ENCODE data around the gene LCE2A. TPM values are rescaled to one million over a fixed set of nuclear protein-coding genes. Genes with fewer than 3 reads are reported as not detected.
"Not testable (repeated sequence)": the region's sequence is repeated elsewhere in the genome, so short reads cannot be mapped to it uniquely, and the experiment has no call there.

Gene LCE2A
- total RNA-seq, result not detected

GRCh38 chr1:152697701-152698600, at the start of gene LCE2A:
TSS of gene LCE2A (plus strand) at chr1:152698345. CDS start at chr1:152698902, 557 bp downstream.
- no peaks in the 10 kb centered on the region for H3K9me3 Mint-ChIP-seq (ENCODE audit: low read depth)
- intact Hi-C loops (cut with DNase I, micrococcal nuclease), result no loop called here
- H3K27me3 Mint-ChIP-seq, result peaks cover 10% of the 10 kb centered on the region
- ChIA-PET CTCF (interaction anchor here (0.7 kb wide), 2 partner anchors 57 to 1005 kb away, joined by 3 read pairs; no protein-coding TSS in a partner anchor), POLR2A (no interaction called here)
- H3K4me3 Mint-ChIP-seq, result no peak within 1 kb of the TSS
- H3K36me3 Mint-ChIP-seq (ENCODE audit: low read depth), result no peaks in the 10 kb centered on the region
- ATAC-seq (no peak), DNase-seq (no peak)
- H3K27ac Mint-ChIP-seq, result no peak within 1 kb of the TSS
- H3K4me1 Mint-ChIP-seq, result no peaks in the 10 kb centered on the region

GRCh38 chr1:152654110-152654509, 44.0 kb upstream of the LCE2A start:
- Mint-ChIP-seq H3K9me3 (ENCODE audit: low read depth) (no peaks in the 10 kb centered on the region), H3K27ac (no peak overlapping the region), H3K4me3 (no peak overlapping the region), H3K36me3 (ENCODE audit: low read depth) (no peaks in the 10 kb centered on the region), H3K27me3 (peaks cover 19% of the 10 kb centered on the region), H3K4me1 (peaks cover 1% of the 10 kb centered on the region)
- ATAC-seq (peak; percentile 55), DNase-seq (peak; percentile 78)
- intact Hi-C loops (cut with DNase I, micrococcal nuclease), result loop anchor here (1.0 to 10.0 kb wide), 5 partner anchors 216 to 571 kb away; partner anchors contain the start of gene SMCP (in 1 of the 2)
- ChIA-PET POLR2A (interaction anchor here (0.7 kb wide), 1 partner anchor 309 kb away, joined by 3 read pairs; no protein-coding TSS in a partner anchor), CTCF (interaction anchor here (0.5 to 2.7 kb wide), 14 partner anchors 10 to 567 kb away, joined by 3 to 21 read pairs (median 4); partner anchors contain the start of gene LCE2D)

GRCh38 chr1:152656459-152656858, 41.7 kb upstream of the LCE2A start:
- no peaks in the 10 kb centered on the region for H3K9me3 Mint-ChIP-seq (ENCODE audit: low read depth)
- intact Hi-C loops (cut with DNase I, micrococcal nuclease), result loop anchor here in 1 of 2 experiments (10.0 kb wide), 2 partner anchors 218 to 568 kb away; partner anchors contain the start of gene SMCP
- ATAC-seq, result no peak
- H3K36me3 Mint-ChIP-seq (ENCODE audit: low read depth), result no peaks in the 10 kb centered on the region
- no peak for DNase-seq
- no peak overlapping the region for H3K27ac Mint-ChIP-seq
- H3K27me3 Mint-ChIP-seq, result peaks cover 11% of the 10 kb centered on the region
- CTCF ChIA-PET, result interaction anchor here (1.2 kb wide), 1 partner anchor 164 kb away, joined by 4 read pairs; no protein-coding TSS in a partner anchor
- peaks cover 1% of the 10 kb centered on the region for H3K4me1 Mint-ChIP-seq
- H3K4me3 Mint-ChIP-seq, result no peak overlapping the region
- POLR2A ChIA-PET, result no interaction called here

- no peak for DNase-seq
- ChIA-PET CTCF (no interaction called here), POLR2A (no interaction called here)
- Mint-ChIP-seq H3K4me1 (peaks cover 1% of the 10 kb centered on the region), H3K36me3 (ENCODE audit: low read depth) (no peaks in the 10 kb centered on the region), H3K27ac (no peak overlapping the region), H3K4me3 (no peak overlapping the region), H3K9me3 (ENCODE audit: low read depth) (no peaks in the 10 kb centered on the region), H3K27me3 (peaks cover 14% of the 10 kb centered on the region)
- no peak for ATAC-seq
- intact Hi-C loops (cut with DNase I, micrococcal nuclease), result loop anchor here in 1 of 2 experiments (10.0 kb wide), 2 partner anchors 217 to 567 kb away; partner anchors contain the start of gene SMCP
Measured at GRCh38 chr1:152657677-152658076, 40.5 kb upstream of the LCE2A start.

- Mint-ChIP-seq H3K36me3 (ENCODE audit: low read depth) (no peaks in the 10 kb centered on the region), H3K9me3 (ENCODE audit: low read depth) (no peaks in the 10 kb centered on the region), H3K27me3 (peaks cover 16% of the 10 kb centered on the region), H3K4me3 (no peak overlapping the region), H3K4me1 (peaks cover 1% of the 10 kb centered on the region), H3K27ac (no peak overlapping the region)
- POLR2A ChIA-PET, result no interaction called here
- DNase-seq (no peak), ATAC-seq (no peak)
- CTCF ChIA-PET, result no interaction called here
- intact Hi-C loops (cut with DNase I, micrococcal nuclease), result loop anchor here in 1 of 2 experiments (10.0 kb wide), 2 partner anchors 216 to 566 kb away; partner anchors contain the start of gene SMCP
Measured at GRCh38 chr1:152658649-152659048, 39.5 kb upstream of the LCE2A start.

GRCh38 chr1:152663098-152663497, 35.0 kb upstream of the LCE2A start, which contains the start of gene LCE2D:
TSS of gene LCE2D (plus strand) at chr1:152663380. CDS start at chr1:152664106, 726 bp downstream.
- no peak for ATAC-seq
- H3K36me3 Mint-ChIP-seq (ENCODE audit: low read depth), result no peaks in the 10 kb centered on the region

GRCh38 chr1:152666171-152666570, 32.0 kb upstream of the LCE2A start:
- H3K9me3 Mint-ChIP-seq (ENCODE audit: low read depth); ATAC-seq; DNase-seq; POLR2A ChIA-PET; H3K4me3 Mint-ChIP-seq; H3K4me1 Mint-ChIP-seq; H3K36me3 Mint-ChIP-seq (ENCODE audit: low read depth); CTCF ChIA-PET; intact Hi-C loops (cut with DNase I, micrococcal nuclease); H3K27ac Mint-ChIP-seq: not testable (repeated sequence)
- H3K27me3 Mint-ChIP-seq, result peaks cover 24% of the 10 kb centered on the region

More at GRCh38 chr1:152663098-152663497, 35.0 kb upstream of the LCE2A start, which contains the start of gene LCE2D:
- Mint-ChIP-seq H3K4me3 (no peak within 1 kb of the TSS), H3K9me3 (ENCODE audit: low read depth) (no peaks in the 10 kb centered on the region), H3K27me3 (peaks cover 24% of the 10 kb centered on the region), H3K4me1 (no peaks in the 10 kb centered on the region), H3K27ac (no peak within 1 kb of the TSS)
- POLR2A ChIA-PET, result no interaction called here
- DNase-seq, result no peak
- intact Hi-C loops (cut with DNase I, micrococcal nuclease), result no loop called here
- CTCF ChIA-PET, result interaction anchor here (3.4 kb wide), 1 partner anchor 9 kb away, joined by 13 read pairs; no protein-coding TSS in a partner anchor

- no peaks in the 10 kb centered on the region for H3K9me3 Mint-ChIP-seq (ENCODE audit: low read depth)
- DNase-seq (no peak), ATAC-seq (no peak)
- H3K4me1 Mint-ChIP-seq, result no peaks in the 10 kb centered on the region
- intact Hi-C loops (cut with DNase I, micrococcal nuclease), result no loop called here
- POLR2A ChIA-PET, result no interaction called here
- H3K27ac Mint-ChIP-seq, result no peak overlapping the region
- H3K4me3 Mint-ChIP-seq, result no peak overlapping the region
- no peaks in the 10 kb centered on the region for H3K36me3 Mint-ChIP-seq (ENCODE audit: low read depth)
- CTCF ChIA-PET, result no interaction called here
- H3K27me3 Mint-ChIP-seq, result peaks cover 22% of the 10 kb centered on the region
Measured at GRCh38 chr1:152667648-152668047, 30.5 kb upstream of the LCE2A start.

- CTCF ChIA-PET, result no interaction called here
- intact Hi-C loops (cut with DNase I, micrococcal nuclease), result no loop called here
Measured at GRCh38 chr1:152673016-152673415, 25.1 kb upstream of the LCE2A start.

GRCh38 chr1:152674983-152675382, 23.2 kb upstream of the LCE2A start, which contains the start of gene LCE2C:
TSS of gene LCE2C (plus strand) at chr1:152675279. CDS start at chr1:152676016, 737 bp downstream.
- H3K4me1 Mint-ChIP-seq; CTCF ChIA-PET; intact Hi-C loops (cut with DNase I, micrococcal nuclease): not testable (repeated sequence)

More at GRCh38 chr1:152673016-152673415, 25.1 kb upstream of the LCE2A start:
- POLR2A ChIA-PET, result no interaction called here
- Mint-ChIP-seq H3K4me3 (no peak overlapping the region), H3K36me3 (ENCODE audit: low read depth) (no peaks in the 10 kb centered on the region), H3K27me3 (peaks cover 16% of the 10 kb centered on the region), H3K27ac (no peak overlapping the region), H3K9me3 (ENCODE audit: low read depth) (no peaks in the 10 kb centered on the region), H3K4me1 (no peaks in the 10 kb centered on the region)
- ATAC-seq, result no peak
- no peak for DNase-seq

GRCh38 chr1:152679459-152679858, 18.7 kb upstream of the LCE2A start:
- peaks cover 20% of the 10 kb centered on the region for H3K27me3 Mint-ChIP-seq
- H3K4me3 Mint-ChIP-seq, result no peak overlapping the region
- H3K4me1 Mint-ChIP-seq, result no peaks in the 10 kb centered on the region
- DNase-seq (no peak), ATAC-seq (no peak)
- H3K27ac Mint-ChIP-seq, result no peak overlapping the region
- intact Hi-C loops (cut with DNase I, micrococcal nuclease), result no loop called here
- CTCF ChIA-PET, result no interaction called here
- H3K9me3 Mint-ChIP-seq (ENCODE audit: low read depth), result no peaks in the 10 kb centered on the region
- POLR2A ChIA-PET, result no interaction called here
- H3K36me3 Mint-ChIP-seq (ENCODE audit: low read depth), result no peaks in the 10 kb centered on the region

More at GRCh38 chr1:152674983-152675382, 23.2 kb upstream of the LCE2A start, which contains the start of gene LCE2C:
- peaks cover 19% of the 10 kb centered on the region for H3K27me3 Mint-ChIP-seq
- H3K4me3 Mint-ChIP-seq; H3K27ac Mint-ChIP-seq; H3K36me3 Mint-ChIP-seq (ENCODE audit: low read depth); POLR2A ChIA-PET; ATAC-seq; DNase-seq; H3K9me3 Mint-ChIP-seq (ENCODE audit: low read depth): not testable (repeated sequence)
